Activated CD4-positive, alpha-beta T cell treated with anti-CD3 and anti-CD28 coated beads, Interleukin-2, amount 10 ng/mL, durations not matched to agents 7 days and 5 days (primary cell): ENCODE measurements around the gene ADH7. TPM values are rescaled to one million over a fixed set of nuclear protein-coding genes. Genes with fewer than 3 reads are reported as not detected.

Source experiments
- total RNA-seq, 2 experiments: library from RNA; stranded (reverse); gene quantifications; one replicate each; pipeline ENCODE4 v1.2.3, GENCODE V29; 2021

Gene ADH7
- total RNA-seq, 2 experiments from 2014 or later = not detected

Other genes starting within 250 kb of the ADH7 start
- gene ADH6, start 216.1 kb downstream of the ADH7 start, total RNA-seq = not detected
- not detected for gene ADH1A, start 144.4 kb downstream of the ADH7 start, total RNA-seq
- gene ADH1B, start 113.9 kb downstream of the ADH7 start, total RNA-seq = not detected
- not detected for gene ADH1C, start 82.6 kb downstream of the ADH7 start, total RNA-seq
- not detected for gene C4orf17, start 75.7 kb upstream of the ADH7 start, total RNA-seq
- 10 to 100 TPM in 1 of 2 experiments, 1 to 10 TPM in 1; 7.9 to 10.5 TPM for gene TRMT10A, start 128.7 kb upstream of the ADH7 start, total RNA-seq
- not detected for gene MTTP, start 139.5 kb upstream of the ADH7 start, total RNA-seq
- not detected for gene C4orf54, start 222.5 kb upstream of the ADH7 start, total RNA-seq